ENCODE measurements around the gene TSC22D2. TPM values are rescaled to one million over a fixed set of nuclear protein-coding genes. Genes with fewer than 3 reads are reported as not detected.

The TSC22D2 gene
- total and polyA plus RNA-seq, 11 donors = 11.5 to 55.8 (median 22.6) TPM

- Histone ChIP-seq H3K4me1 (no peaks in the 10 kb centered on the region), H3K27me3 (no peaks in the 10 kb centered on the region), H3K4me3 (no peak overlapping the region), H3K9me3 (peaks cover 0 to 49% (median 13%) of the 10 kb centered on the region in 12 donors), H3K27ac (no peak overlapping the region), H3K36me3 (no peaks in the 10 kb centered on the region)
- no peak for TF ChIP-seq POLR2A (IDR thresholded peaks at IDR 0.05)
- no peak for TF ChIP-seq CTCF (IDR thresholded peaks at IDR 0.05)
- no peak for ATAC-seq
- intact Hi-C loops (cut with DNase I) = no loop called here
- no peak for DNase-seq
Measured at GRCh38 chr3:150483226-150483625, 75.1 kb downstream of the TSC22D2 start.

DNA sequence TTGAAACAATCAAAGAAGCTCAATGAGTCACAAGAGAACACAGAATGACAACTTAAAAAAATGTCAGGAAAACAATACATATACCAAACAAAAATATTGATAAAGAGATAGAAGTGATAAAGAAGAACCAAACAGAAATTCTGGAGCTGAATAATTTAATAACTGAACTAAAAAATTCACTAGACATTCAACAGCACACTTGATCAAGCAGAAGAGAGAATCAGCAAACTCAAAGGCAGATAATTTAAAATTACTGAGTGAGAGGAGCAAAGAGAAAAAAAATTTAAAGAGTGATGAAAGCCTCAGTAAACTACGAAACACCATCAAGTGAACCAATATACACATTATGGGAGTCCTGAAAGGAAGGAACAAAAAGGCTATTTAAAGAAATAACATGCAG lies 76.3 kb downstream of the TSC22D2 start:
- H3K4me1 ChIP-seq = no peaks in the 10 kb centered on the region
- H3K36me3 ChIP-seq = no peaks in the 10 kb centered on the region
- no peak overlapping the region for H3K27ac ChIP-seq
- H3K4me3 ChIP-seq = no peak overlapping the region
- TF ChIP-seq POLR2A (IDR thresholded peaks at IDR 0.05) (no peak), CTCF (IDR thresholded peaks at IDR 0.05) (no peak)
- no peaks in the 10 kb centered on the region for H3K27me3 ChIP-seq
- WGBS, 4 donors = 96 to 100% (median 98%) methylated on average over 1 of the region's 1 CpG
- peaks cover 0 to 48% (median 15%) of the 10 kb centered on the region in 12 donors for H3K9me3 ChIP-seq
- ATAC-seq (no peak), DNase-seq (no peak)
- intact Hi-C loops (cut with DNase I) = no loop called here

DNA sequence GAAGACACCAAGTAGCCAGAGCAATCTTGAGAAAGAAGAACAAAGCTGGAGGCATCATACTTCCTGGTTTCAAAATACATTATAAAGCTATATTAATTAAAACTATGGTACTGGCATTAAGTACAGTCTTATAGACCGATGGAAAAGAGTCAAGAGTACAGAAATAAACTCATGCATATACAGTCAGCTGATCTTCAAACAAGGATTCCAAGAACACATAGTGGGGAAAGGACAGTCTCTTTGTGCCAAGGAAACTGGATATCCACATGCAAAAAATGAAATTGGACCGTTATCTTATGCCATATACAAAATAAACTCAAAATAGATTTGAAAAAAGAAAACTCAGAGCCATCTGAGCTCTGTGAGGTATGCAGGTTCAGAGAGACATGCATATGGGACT lies 80.8 kb downstream of the TSC22D2 start:
- ATAC-seq = no peak
- Histone ChIP-seq H3K27ac (no peak overlapping the region), H3K4me3 (no peak overlapping the region), H3K4me1 (no peaks in the 10 kb centered on the region), H3K36me3 (no peaks in the 10 kb centered on the region), H3K9me3 (peaks cover 0 to 42% (median 14%) of the 10 kb centered on the region in 12 donors), H3K27me3 (no peaks in the 10 kb centered on the region)
- TF ChIP-seq CTCF (IDR thresholded peaks at IDR 0.05) (no peak), POLR2A (IDR thresholded peaks at IDR 0.05) (no peak)
- WGBS, 4 donors = 38 to 64% (median 55%) methylated on average over 2 of the region's 2 CpGs
- intact Hi-C loops (cut with DNase I) = no loop called here
- DNase-seq = no peak

GRCh38 chr3:150490277-150490986 lies 82.3 kb downstream of the TSC22D2 start:
- Histone ChIP-seq H3K4me1 (peaks cover 0 to 4% (median 0%) of the 10 kb centered on the region in 12 donors), H3K36me3 (no peaks in the 10 kb centered on the region), H3K9me3 (peaks cover 0 to 27% (median 8%) of the 10 kb centered on the region in 12 donors), H3K27me3 (no peaks in the 10 kb centered on the region), H3K27ac (no peak overlapping the region), H3K4me3 (no peak overlapping the region)
- intact Hi-C loops (cut with DNase I) = loop anchor here in 9 of 10 donors (5.0 to 10.0 kb wide), 4 partner anchors 78 to 556 kb away; no protein-coding TSS in a partner anchor
- WGBS, 4 donors = 91 to 98% (median 97%) methylated on average over 2 of the region's 2 CpGs
- TF ChIP-seq CTCF (IDR thresholded peaks at IDR 0.05) = no peak
- TF ChIP-seq POLR2A (IDR thresholded peaks at IDR 0.05) = no peak
- no peak for DNase-seq
- no peak for ATAC-seq
